GM12878 (cell line): ENCODE data around the gene RASL11A.
"Not testable (repeated sequence)": the region's sequence is repeated elsewhere in the genome, so short reads cannot be mapped to it uniquely, and the experiment has no call there.

Experiments used
- CREM ChIP-seq: IDR thresholded peaks from 2 replicates; pipeline ENCODE4 v1.6.1; 2014; ENCODE audit warnings: antibody characterized with exemption, low read depth
- CTCF ChIP-seq, 3 experiments: IDR thresholded peaks in 2 of 3; conservative IDR thresholded peaks in 1 of 3; 2 replicates each; pipeline ENCODE4 v1.5.1; 2011; ENCODE audit warnings: low read depth in 3 of 3, low read length in 3 of 3, mild to moderate bottlenecking in 3 of 3, control low read depth in 2 of 3, moderate library complexity in 2 of 3, inconsistent platforms in 1 of 3, mixed read lengths in 1 of 3; ENCODE audit not compliant: control insufficient read depth in 2 of 3, insufficient read depth in 1 of 3; ENCODE audit errors: extremely low read depth in 1 of 3
- EP300 ChIP-seq, 2 experiments: fragments of 150-350 bp in 1 of 2; IDR thresholded peaks; 2 replicates each; pipeline ENCODE4 v1.6.1; 2011 to 2012; ENCODE audit warnings: low read depth in 2 of 2, low read length in 2 of 2, borderline replicate concordance in 1 of 2, improper control_type of control experiment in 1 of 2, inconsistent platforms in 1 of 2; ENCODE audit not compliant: control insufficient read depth in 1 of 2
- GABPA ChIP-seq: IDR thresholded peaks from 2 replicates; pipeline ENCODE4 v1.6.1; 2014; ENCODE audit warnings: antibody characterized with exemption, low read depth, mild to moderate bottlenecking, inconsistent platforms
- REST ChIP-seq: IDR thresholded peaks from 2 replicates; pipeline ENCODE4 v1.6.1; 2012; ENCODE audit warnings: mild to moderate bottlenecking, low read depth, low read length
- SP1 ChIP-seq: IDR thresholded peaks from one replicate; pipeline ENCODE4 v1.6.1; 2011; ENCODE audit warnings: low read depth, low read length
- SREBF2 ChIP-seq: IDR thresholded peaks from 2 replicates; pipeline ENCODE4 v1.6.1; 2012; ENCODE audit warnings: mild to moderate bottlenecking, low read length
- SUPT20H ChIP-seq: IDR thresholded peaks from 2 replicates; pipeline ENCODE4 v1.6.1; 2011; ENCODE audit warnings: low read depth, mild to moderate bottlenecking, low read length, moderate library complexity, borderline replicate concordance; ENCODE audit not compliant: control insufficient read depth
- TCF7 ChIP-seq: IDR thresholded peaks from 2 replicates; pipeline ENCODE4 v1.6.1; 2014; ENCODE audit warnings: antibody characterized with exemption, borderline replicate concordance
- ZNF274 ChIP-seq: IDR thresholded peaks from one replicate; pipeline ENCODE4 v1.8.0; 2011; ENCODE audit not compliant: insufficient read length, insufficient read depth
- ZNF687 ChIP-seq: fragments of 450-650 bp; IDR thresholded peaks from 2 replicates; pipeline ENCODE4 v1.6.1; 2017; ENCODE audit warnings: mild to moderate bottlenecking, moderate library complexity
- TF ChIP-seq, protein P1 (sequence below): fragments of 450-650 bp; formaldehyde crosslinking; IDR thresholded peaks from 2 replicates; pipeline ENCODE4 v1.5.0; 2022; ENCODE audit warnings: mild to moderate bottlenecking, missing genetic modification characterization

GRCh38 chr13:27291967-27292366, 21.3 kb downstream of the RASL11A start:
- not testable (repeated sequence) for TF ChIP-seq ZNF274; SREBF2; GABPA; EP300 (IDR thresholded peaks at IDR 0.05; ENCODE audit: borderline replicate concordance in 1 of 2, control insufficient read depth in 1 of 2, low read depth in 2 of 2, low read length in 2 of 2); SP1; REST; TCF7; SUPT20H; CREM; CTCF (IDR thresholded peaks at IDR 0.05 in 2 of 3, conservative IDR thresholded peaks at IDR 0.05 in 1 of 3; ENCODE audit: control insufficient read depth in 2 of 3, extremely low read depth in 1 of 3, insufficient read depth in 1 of 3, low read depth in 3 of 3, low read length in 3 of 3); ZNF687
- TF ChIP-seq, protein P1, sequence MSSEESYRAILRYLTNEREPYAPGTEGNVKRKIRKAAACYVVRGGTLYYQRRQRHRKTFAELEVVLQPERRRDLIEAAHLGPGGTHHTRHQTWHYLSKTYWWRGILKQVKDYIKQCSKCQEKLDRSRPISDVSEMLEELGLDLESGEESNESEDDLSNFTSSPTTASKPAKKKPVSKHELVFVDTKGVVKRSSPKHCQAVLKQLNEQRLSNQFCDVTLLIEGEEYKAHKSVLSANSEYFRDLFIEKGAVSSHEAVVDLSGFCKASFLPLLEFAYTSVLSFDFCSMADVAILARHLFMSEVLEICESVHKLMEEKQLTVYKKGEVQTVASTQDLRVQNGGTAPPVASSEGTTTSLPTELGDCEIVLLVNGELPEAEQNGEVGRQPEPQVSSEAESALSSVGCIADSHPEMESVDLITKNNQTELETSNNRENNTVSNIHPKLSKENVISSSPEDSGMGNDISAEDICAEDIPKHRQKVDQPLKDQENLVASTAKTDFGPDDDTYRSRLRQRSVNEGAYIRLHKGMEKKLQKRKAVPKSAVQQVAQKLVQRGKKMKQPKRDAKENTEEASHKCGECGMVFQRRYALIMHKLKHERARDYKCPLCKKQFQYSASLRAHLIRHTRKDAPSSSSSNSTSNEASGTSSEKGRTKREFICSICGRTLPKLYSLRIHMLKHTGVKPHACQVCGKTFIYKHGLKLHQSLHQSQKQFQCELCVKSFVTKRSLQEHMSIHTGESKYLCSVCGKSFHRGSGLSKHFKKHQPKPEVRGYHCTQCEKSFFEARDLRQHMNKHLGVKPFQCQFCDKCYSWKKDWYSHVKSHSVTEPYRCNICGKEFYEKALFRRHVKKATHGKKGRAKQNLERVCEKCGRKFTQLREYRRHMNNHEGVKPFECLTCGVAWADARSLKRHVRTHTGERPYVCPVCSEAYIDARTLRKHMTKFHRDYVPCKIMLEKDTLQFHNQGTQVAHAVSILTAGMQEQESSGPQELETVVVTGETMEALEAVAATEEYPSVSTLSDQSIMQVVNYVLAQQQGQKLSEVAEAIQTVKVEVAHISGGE (CRISPR knock-in tag), result not testable (repeated sequence)
